ENCODE data around the gene TUBGCP6. TPM values are rescaled to one million over a fixed set of nuclear protein-coding genes. Genes with fewer than 3 reads are reported as not detected.

TUBGCP6 gene
- total and polyA plus RNA-seq, 2 experiments from 2014 or later = 18.6 to 47.1 TPM

DNA sequence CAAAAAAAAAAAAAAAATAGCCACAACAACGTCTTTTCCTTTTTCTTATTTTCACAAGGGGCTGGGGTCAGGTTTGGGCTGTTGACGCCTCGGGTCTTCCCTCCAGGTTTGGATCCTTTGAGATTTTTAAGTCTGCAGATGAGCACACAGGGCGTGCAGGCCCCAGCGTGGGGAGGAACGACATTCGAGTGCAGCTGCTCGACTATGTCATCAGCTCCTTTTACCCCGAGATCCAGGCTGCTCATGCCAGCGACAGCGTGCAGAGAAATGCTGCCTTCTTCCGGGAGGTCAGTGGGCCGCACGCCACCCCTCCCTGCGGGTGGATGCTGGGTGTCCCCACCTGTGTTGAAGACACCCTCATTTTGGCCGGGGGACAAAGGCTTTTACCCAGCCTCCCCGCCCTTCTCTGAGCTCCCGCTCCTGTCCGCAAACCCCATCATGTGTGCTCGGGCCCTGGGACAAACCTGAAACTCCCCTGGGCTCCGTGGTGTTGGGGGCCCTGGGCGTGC is 36.3 kb downstream of the TUBGCP6 start (continued):
- TF ChIP-seq NANOG (IDR thresholded peaks at IDR 0.05; ENCODE audit: borderline replicate concordance) = no peak

DNA sequence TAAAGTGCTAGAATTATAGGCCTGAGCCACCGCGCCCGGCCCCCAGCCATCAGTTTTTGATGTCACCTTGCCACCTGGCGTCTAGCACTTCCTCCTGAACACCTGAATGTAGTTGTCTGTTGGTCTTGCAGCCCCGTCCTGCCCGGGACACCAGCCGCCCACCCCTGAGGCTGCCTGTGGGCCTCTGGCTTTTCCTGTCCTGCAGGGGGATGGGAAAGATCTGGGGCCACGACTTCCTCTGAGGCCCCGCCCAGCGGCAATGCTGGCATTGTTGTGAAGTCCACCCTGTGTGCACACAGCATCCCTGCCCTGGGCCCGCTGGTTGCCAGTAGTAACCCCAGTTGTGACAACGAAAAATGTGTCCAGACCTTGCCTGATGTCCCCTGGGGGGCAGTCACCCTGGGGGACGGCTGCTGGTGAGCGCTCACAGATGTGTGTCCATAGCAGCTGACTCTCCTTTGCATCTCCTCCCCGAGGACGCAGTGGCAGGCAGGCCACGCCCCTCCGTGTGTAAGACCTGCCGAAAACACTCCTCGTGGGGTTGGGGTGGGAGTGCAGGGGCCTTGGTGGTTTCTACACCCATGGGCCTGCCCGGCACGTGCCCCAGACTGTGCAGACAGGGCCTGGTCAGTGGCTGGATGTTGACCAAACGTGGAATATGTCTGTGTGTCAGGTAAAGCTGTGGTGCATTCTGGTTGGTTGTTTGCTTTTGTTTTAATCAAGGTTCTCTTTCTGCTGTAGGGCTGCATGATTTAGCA is 37.3 kb downstream of the TUBGCP6 start:
- no peak overlapping the region for H3K4me3 Mint-ChIP-seq
- H3F3A ChIP-seq (replicated peaks; ENCODE audit: low read depth) = peaks cover 5% of the 10 kb centered on the region; the same call in 1 of the 2 replicates
- no peak overlapping the region for H3K27ac Mint-ChIP-seq
- H3K36me3 ChIP-seq (ENCODE audit: insufficient read depth) = peaks cover 7% of the 10 kb centered on the region; the same call in 1 of the 2 replicates
- H3K27me3 Mint-ChIP-seq (ENCODE audit: insufficient read depth, low read depth, poor library complexity) = peaks cover 9% of the 10 kb centered on the region
- H3K9me3 Mint-ChIP-seq = peaks cover 6% of the 10 kb centered on the region; the same call in 2 of the 3 replicates
- TF ChIP-seq JUNB (IDR thresholded peaks at IDR 0.05; ENCODE audit: unreplicated experiment) (no peak), EZH2phosphoT487 (IDR thresholded peaks at IDR 0.05; ENCODE audit: unreplicated experiment) (no peak), EZH2 (IDR thresholded peaks at IDR 0.05; ENCODE audit: low read depth, unreplicated experiment) (no peak), CTCF (conservative IDR thresholded peaks at IDR 0.05; ENCODE audit: low read depth in 2 of 2) (no peak), POLR2AphosphoS5 (IDR thresholded peaks at IDR 0.05; ENCODE audit: low read depth) (no peak), ZNF114 (CRISPR knock-in tag; IDR thresholded peaks at IDR 0.05) (no peak), ZNF331 (CRISPR knock-in tag; IDR thresholded peaks at IDR 0.05; ENCODE audit: low read depth) (no peak), STAT1 (IDR thresholded peaks at IDR 0.05; ENCODE audit: unreplicated experiment) (no peak)
- TF ChIP-seq, protein P1, sequence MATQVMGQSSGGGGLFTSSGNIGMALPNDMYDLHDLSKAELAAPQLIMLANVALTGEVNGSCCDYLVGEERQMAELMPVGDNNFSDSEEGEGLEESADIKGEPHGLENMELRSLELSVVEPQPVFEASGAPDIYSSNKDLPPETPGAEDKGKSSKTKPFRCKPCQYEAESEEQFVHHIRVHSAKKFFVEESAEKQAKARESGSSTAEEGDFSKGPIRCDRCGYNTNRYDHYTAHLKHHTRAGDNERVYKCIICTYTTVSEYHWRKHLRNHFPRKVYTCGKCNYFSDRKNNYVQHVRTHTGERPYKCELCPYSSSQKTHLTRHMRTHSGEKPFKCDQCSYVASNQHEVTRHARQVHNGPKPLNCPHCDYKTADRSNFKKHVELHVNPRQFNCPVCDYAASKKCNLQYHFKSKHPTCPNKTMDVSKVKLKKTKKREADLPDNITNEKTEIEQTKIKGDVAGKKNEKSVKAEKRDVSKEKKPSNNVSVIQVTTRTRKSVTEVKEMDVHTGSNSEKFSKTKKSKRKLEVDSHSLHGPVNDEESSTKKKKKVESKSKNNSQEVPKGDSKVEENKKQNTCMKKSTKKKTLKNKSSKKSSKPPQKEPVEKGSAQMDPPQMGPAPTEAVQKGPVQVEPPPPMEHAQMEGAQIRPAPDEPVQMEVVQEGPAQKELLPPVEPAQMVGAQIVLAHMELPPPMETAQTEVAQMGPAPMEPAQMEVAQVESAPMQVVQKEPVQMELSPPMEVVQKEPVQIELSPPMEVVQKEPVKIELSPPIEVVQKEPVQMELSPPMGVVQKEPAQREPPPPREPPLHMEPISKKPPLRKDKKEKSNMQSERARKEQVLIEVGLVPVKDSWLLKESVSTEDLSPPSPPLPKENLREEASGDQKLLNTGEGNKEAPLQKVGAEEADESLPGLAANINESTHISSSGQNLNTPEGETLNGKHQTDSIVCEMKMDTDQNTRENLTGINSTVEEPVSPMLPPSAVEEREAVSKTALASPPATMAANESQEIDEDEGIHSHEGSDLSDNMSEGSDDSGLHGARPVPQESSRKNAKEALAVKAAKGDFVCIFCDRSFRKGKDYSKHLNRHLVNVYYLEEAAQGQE (IDR thresholded peaks at IDR 0.05; ENCODE audit: unreplicated experiment) = no peak
- TF ChIP-seq, protein P2, sequence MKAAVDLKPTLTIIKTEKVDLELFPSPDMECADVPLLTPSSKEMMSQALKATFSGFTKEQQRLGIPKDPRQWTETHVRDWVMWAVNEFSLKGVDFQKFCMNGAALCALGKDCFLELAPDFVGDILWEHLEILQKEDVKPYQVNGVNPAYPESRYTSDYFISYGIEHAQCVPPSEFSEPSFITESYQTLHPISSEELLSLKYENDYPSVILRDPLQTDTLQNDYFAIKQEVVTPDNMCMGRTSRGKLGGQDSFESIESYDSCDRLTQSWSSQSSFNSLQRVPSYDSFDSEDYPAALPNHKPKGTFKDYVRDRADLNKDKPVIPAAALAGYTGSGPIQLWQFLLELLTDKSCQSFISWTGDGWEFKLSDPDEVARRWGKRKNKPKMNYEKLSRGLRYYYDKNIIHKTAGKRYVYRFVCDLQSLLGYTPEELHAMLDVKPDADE (IDR thresholded peaks at IDR 0.05) = no peak
- H3K4me3 ChIP-seq = no peak overlapping the region
- H3K9me2 ChIP-seq (ENCODE audit: insufficient read depth) = no peaks in the 10 kb centered on the region
- 0 out of 3 replicates have a peak, but pooled peaks cover 3% of the 10 kb centered on the region for H3K4me1 Mint-ChIP-seq
- H2AFZ ChIP-seq = no peak overlapping the region
- no peak overlapping the region for H3K27ac ChIP-seq (ENCODE audit: low read depth)
- H3K4me2 ChIP-seq = no peak overlapping the region
- H3K36me3 Mint-ChIP-seq (ENCODE audit: low read depth) = peaks cover 42% of the 10 kb centered on the region
- H4K20me1 ChIP-seq (replicated peaks; ENCODE audit: insufficient read depth) = peaks cover 9% of the 10 kb centered on the region
- 0 out of 2 replicates have a peak, but pooled peaks cover under 1% of the 10 kb centered on the region for H3K27me3 ChIP-seq (ENCODE audit: insufficient read depth)
- H3K79me2 ChIP-seq (replicated peaks; ENCODE audit: insufficient read depth) = peaks cover 27% of the 10 kb centered on the region
- no peak for DNase-seq (ENCODE audit: low spot score)
- no peak for ATAC-seq
- no peaks in the 10 kb centered on the region for H3K4me1 ChIP-seq (ENCODE audit: insufficient read depth)
